Endodermal cell (in vitro differentiated cells): ENCODE measurements around the gene FUBP3. TPM values are rescaled to one million over a fixed set of nuclear protein-coding genes. Genes with fewer than 3 reads are reported as not detected.

Experiments used
- DNase-seq: peaks from one replicate; pipeline ENCODE4 v3.0.0-alpha.2; 2017
- H3K27ac ChIP-seq: 2 replicates; pipeline ENCODE4 v1.5.1; 2013; ENCODE audit warnings: mild to moderate bottlenecking, low read depth, low read length, moderate library complexity
- H3K27me3 ChIP-seq: 2 replicates; pipeline ENCODE4 v1.6.1; 2013; ENCODE audit warnings: mild to moderate bottlenecking, low read length, moderate library complexity; ENCODE audit not compliant: insufficient read depth, control insufficient read depth, poor library complexity, severe bottlenecking
- H3K36me3 ChIP-seq: 2 replicates; pipeline ENCODE4 v1.7.0; 2013; ENCODE audit warnings: mild to moderate bottlenecking, low read length, moderate library complexity; ENCODE audit not compliant: control insufficient read depth, insufficient read depth
- H3K4me1 ChIP-seq: one replicate; pipeline ENCODE4 v1.7.0; 2013; ENCODE audit warnings: low read length; ENCODE audit not compliant: control insufficient read depth, insufficient read depth
- H3K4me3 ChIP-seq: 2 replicates; pipeline ENCODE4 v1.5.1; 2013; ENCODE audit warnings: mild to moderate bottlenecking, low read length, moderate library complexity
- H3K9ac ChIP-seq: 2 replicates; pipeline ENCODE4 v1.6.1; 2013; ENCODE audit warnings: mild to moderate bottlenecking, low read length, moderate library complexity; ENCODE audit not compliant: poor library complexity, severe bottlenecking; ENCODE audit errors: extremely low read depth
- H3K9me3 ChIP-seq: 2 replicates; pipeline ENCODE4 v1.6.1; 2013; ENCODE audit warnings: mild to moderate bottlenecking, low read length, moderate library complexity; ENCODE audit not compliant: control insufficient read depth
- H3K27ac Mint-ChIP-seq: 2 replicates; pipeline ENCODE4 v1.8.0; 2020; ENCODE audit warnings: mixed read lengths
- H3K27me3 Mint-ChIP-seq: 2 replicates; pipeline ENCODE4 v1.8.0; 2021; ENCODE audit warnings: mild to moderate bottlenecking, mixed read lengths; ENCODE audit not compliant: insufficient read depth
- H3K36me3 Mint-ChIP-seq: 2 replicates; pipeline ENCODE4 v1.8.0; 2020; ENCODE audit warnings: low read depth, mixed read lengths
- H3K4me1 Mint-ChIP-seq: 2 replicates; pipeline ENCODE4 v1.8.0; 2020; ENCODE audit warnings: mixed read lengths
- H3K4me3 Mint-ChIP-seq: 2 replicates; pipeline ENCODE4 v1.8.0; 2020; ENCODE audit warnings: mild to moderate bottlenecking, moderate library complexity, mixed read lengths
- H3K9me3 Mint-ChIP-seq: 2 replicates; pipeline ENCODE4 v1.8.0; 2020; ENCODE audit warnings: mild to moderate bottlenecking, mixed read lengths
- CTCF ChIP-seq: fragments of 200-600 bp; sonication (generic); conservative IDR thresholded peaks from 2 replicates; pipeline ENCODE4 v1.5.0; 2021; ENCODE audit warnings: antibody characterized with exemption, mild to moderate bottlenecking
- WGBS, 2 experiments: methylation state at CpG; one replicate each; pipeline versions ENCODE4 v1.1.5 to v1.1.7; 2013; ENCODE audit warnings: missing lambda C conversion rate in 2 of 2, mixed read lengths in 1 of 2; ENCODE audit not compliant: insufficient coverage in 1 of 2, insufficient read length in 1 of 2; 5-methylcytosine and 5-hydroxymethylcytosine counted together
- total RNA-seq, 2 donors: library from RNA; stranded (reverse); fragmentation: NEBNext Ultra II Directional in 1 of 2; extraction: Animal tissue kit (Norgen Biotek cat#: 25700) in 1 of 2; gene quantifications; 2 replicates in 1 of 2; 3 replicates in 1 of 2; pipeline ENCODE4 v1.2.1, GENCODE V29; 2021

FUBP3 gene
- total RNA-seq, 2 donors from 2014 or later: 74.3 to 76.3 TPM

- Histone ChIP-seq H3K9me3 (no peaks in the 10 kb centered on the region), H3K4me3 (no peak overlapping the region), H3K27ac (no peak overlapping the region), H3K36me3 (no peaks in the 10 kb centered on the region), H3K4me1 (no peaks in the 10 kb centered on the region), H3K9ac (no peak overlapping the region), H3K27me3 (peaks cover 93% of the 10 kb centered on the region)
- H3K9me3 Mint-ChIP-seq: no peaks in the 10 kb centered on the region
- no peak for TF ChIP-seq CTCF
- H3K36me3 Mint-ChIP-seq: no peaks in the 10 kb centered on the region
- H3K4me3 Mint-ChIP-seq: no peak overlapping the region
- DNase-seq: peak; percentile 71
- WGBS, 2 experiments: 7 to 10% methylated on average over 33 to 60 of the region's 60 CpGs
- peaks cover 6% of the 10 kb centered on the region for H3K4me1 Mint-ChIP-seq
- H3K27me3 Mint-ChIP-seq: peaks cover 98% of the 10 kb centered on the region
- no peak overlapping the region for H3K27ac Mint-ChIP-seq
Observed at GRCh38 chr9:130666393-130667119, 87.2 kb downstream of the FUBP3 start.

- Histone ChIP-seq H3K9me3 (no peaks in the 10 kb centered on the region), H3K4me3 (no peak overlapping the region), H3K9ac (no peak overlapping the region), H3K27ac (no peak overlapping the region), H3K27me3 (peaks cover 92% of the 10 kb centered on the region), H3K36me3 (no peaks in the 10 kb centered on the region), H3K4me1 (no peaks in the 10 kb centered on the region)
- Mint-ChIP-seq H3K4me3 (no peak overlapping the region), H3K36me3 (no peaks in the 10 kb centered on the region), H3K4me1 (peaks cover 6% of the 10 kb centered on the region), H3K27me3 (peaks cover 98% of the 10 kb centered on the region), H3K27ac (no peak overlapping the region), H3K9me3 (no peaks in the 10 kb centered on the region)
- no peak for TF ChIP-seq CTCF
- DNase-seq: no peak
- WGBS, 2 experiments: 31 to 60% methylated on average over 3 to 4 of the region's 4 CpGs
Observed at GRCh38 chr9:130667120-130667435, 87.7 kb downstream of the FUBP3 start.

GRCh38 chr9:130668196-130668595 is 88.8 kb downstream of the FUBP3 start:
- Mint-ChIP-seq H3K4me3 (no peak overlapping the region), H3K9me3 (no peaks in the 10 kb centered on the region), H3K27ac (no peak overlapping the region), H3K36me3 (no peaks in the 10 kb centered on the region), H3K27me3 (peaks cover 96% of the 10 kb centered on the region), H3K4me1 (peaks cover 6% of the 10 kb centered on the region)
- no peak overlapping the region for H3K4me3 ChIP-seq
- 91 to 96% methylated on average over 12 to 13 of the region's 13 CpGs for WGBS, 2 experiments
- no peak for DNase-seq
- H3K9ac ChIP-seq: no peak overlapping the region
- H3K27me3 ChIP-seq: peaks cover 81% of the 10 kb centered on the region
- no peaks in the 10 kb centered on the region for H3K36me3 ChIP-seq
- H3K9me3 ChIP-seq: no peaks in the 10 kb centered on the region
- TF ChIP-seq CTCF: no peak
- H3K4me1 ChIP-seq: no peaks in the 10 kb centered on the region
- no peak overlapping the region for H3K27ac ChIP-seq
